ENCODE data around the gene FOXP2. TPM values are rescaled to one million over a fixed set of nuclear protein-coding genes. Genes with fewer than 3 reads are reported as not detected.

The FOXP2 gene
- total RNA-seq (1 to 10 TPM; 2.5 to 5.9 TPM), polyA plus RNA-seq (ENCODE audit: insufficient read depth, low read depth, low replicate concordance) (3.8 TPM)
- long read RNA-seq, donor 1 = 0 reads
- long read RNA-seq, donor 2 = 0 reads

DNA sequence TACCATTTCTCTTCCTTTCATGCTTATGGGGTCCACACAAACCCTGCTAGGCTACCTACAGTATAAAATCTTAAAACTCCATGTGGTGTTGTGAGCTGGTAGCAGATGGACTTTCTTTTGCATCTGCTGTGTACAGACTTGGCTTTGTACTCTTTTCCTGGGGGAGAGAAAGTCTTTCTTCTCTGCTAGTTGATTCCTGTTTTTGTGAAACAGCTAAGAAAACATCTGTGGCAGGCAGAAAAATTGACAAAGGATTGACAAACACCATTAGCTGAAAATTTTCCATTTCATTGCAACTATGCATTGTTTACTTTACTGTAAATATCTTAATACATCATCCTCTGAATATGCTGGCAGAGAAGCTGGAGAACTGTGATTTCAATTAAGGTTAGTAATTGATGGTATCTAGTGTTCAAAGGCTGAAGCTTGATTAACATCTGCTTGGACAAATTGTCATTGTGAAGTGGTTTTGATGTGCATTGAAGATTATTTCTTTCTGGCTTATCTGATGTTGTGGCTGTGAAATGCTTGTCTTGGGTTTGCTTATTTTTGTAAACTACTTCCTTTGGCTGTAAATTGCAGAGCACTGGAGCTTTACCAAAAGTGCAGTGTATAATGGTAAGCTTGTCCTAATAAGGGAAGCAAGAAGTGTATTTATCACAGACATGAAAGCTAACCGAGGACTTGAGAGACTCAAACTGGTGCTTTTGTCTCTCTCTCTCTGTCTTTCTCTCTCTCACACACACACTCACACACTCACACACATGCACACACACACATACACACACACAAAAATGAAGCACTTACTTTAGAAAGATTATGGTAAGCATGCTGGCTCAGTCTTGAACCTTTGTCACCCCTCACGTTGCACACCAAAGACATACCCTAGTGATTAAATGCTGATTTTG lies at the start of gene FOXP2:
Gene FOXP2 (plus strand): TSS at position 660 of the 908 bp plus-strand sequence. CDS start 11,697 bp downstream, outside the sequence.
- 26 to 42% methylated on average over 2 of the region's 2 CpGs for WGBS, 2 donors
- Histone ChIP-seq H3K27me3 (no peaks in the 10 kb centered on the region), H3K4me3 (no peak within 1 kb of the TSS), H3K27ac (no peak within 1 kb of the TSS), H3K36me3 (ENCODE audit: low read depth, missing control alignments) (no peaks in the 10 kb centered on the region), H3K4me1 (no peaks in the 10 kb centered on the region), H3K9me3 (no peaks in the 10 kb centered on the region)
- no peak for DNase-seq
- TF ChIP-seq POLR2A (IDR thresholded peaks at IDR 0.05) (no peak), CTCF (IDR thresholded peaks at IDR 0.05) (no peak)
- intact Hi-C loops (cut with DNase I; ENCODE audit: low total_unique reads) = no loop called here

GRCh38 chr7:114365791-114366190 lies 48.8 kb upstream of the FOXP2 start:
- TF ChIP-seq POLR2A (IDR thresholded peaks at IDR 0.05) = no peak
- TF ChIP-seq CTCF (IDR thresholded peaks at IDR 0.05) = no peak
- no peak overlapping the region for H3K27ac ChIP-seq
- intact Hi-C loops (cut with DNase I; ENCODE audit: low total_unique reads) = no loop called here
- 64 to 67% methylated on average over 2 of the region's 2 CpGs for WGBS, 2 donors
- H3K4me3 ChIP-seq = no peak overlapping the region
- no peak for DNase-seq
- no peaks in the 10 kb centered on the region for H3K4me1 ChIP-seq
- no peaks in the 10 kb centered on the region for H3K36me3 ChIP-seq (ENCODE audit: low read depth, missing control alignments)
- H3K27me3 ChIP-seq = no peaks in the 10 kb centered on the region
- no peaks in the 10 kb centered on the region for H3K9me3 ChIP-seq

DNA sequence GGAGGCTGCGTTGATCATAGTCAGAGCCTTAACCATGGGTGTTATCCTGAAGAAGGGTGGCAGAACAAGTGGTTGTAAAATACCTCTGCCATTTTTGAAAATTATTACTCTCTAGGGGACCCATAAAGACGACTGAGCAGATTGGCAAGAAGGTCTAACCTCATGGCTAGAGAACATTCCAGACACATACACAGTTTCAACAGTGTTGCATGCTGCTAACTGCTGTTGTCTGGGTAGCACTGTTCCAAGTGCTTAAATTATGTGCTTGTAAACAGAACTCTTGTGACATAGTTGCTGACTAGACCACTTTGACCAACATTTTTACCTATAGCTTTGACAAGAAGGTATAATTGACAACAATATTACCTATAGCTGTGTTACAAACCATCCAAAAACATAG lies 46.1 kb upstream of the FOXP2 start:
- intact Hi-C loops (cut with DNase I; ENCODE audit: low total_unique reads) = no loop called here

DNA sequence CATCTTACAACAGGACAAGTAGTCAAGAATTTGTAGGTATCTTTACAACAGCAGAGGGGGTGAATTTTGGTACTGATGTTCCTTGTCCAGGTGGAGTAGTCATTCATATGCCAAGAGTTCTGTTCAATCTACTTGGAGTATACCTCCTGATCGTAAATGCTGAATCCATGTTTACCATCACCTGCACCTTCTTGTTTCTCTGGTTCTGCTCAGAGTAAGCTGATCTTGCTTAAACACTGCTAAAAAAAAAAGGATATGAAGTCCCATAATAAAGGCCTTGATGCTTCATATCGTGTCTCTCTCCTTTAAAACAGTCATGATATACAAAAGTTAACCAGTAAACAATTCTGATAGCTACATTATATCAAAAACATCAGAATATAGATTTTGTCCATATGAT lies 45.3 kb upstream of the FOXP2 start:
- intact Hi-C loops (cut with DNase I; ENCODE audit: low total_unique reads) = no loop called here

More for the DNA sequence above, 46.1 kb upstream of the FOXP2 start:
- no peaks in the 10 kb centered on the region for H3K9me3 ChIP-seq
- DNase-seq = no peak
- no peak for TF ChIP-seq POLR2A (IDR thresholded peaks at IDR 0.05)
- TF ChIP-seq CTCF (IDR thresholded peaks at IDR 0.05) = no peak
- H3K27ac ChIP-seq = no peak overlapping the region
- no peaks in the 10 kb centered on the region for H3K4me1 ChIP-seq
- H3K4me3 ChIP-seq = no peak overlapping the region
- no peaks in the 10 kb centered on the region for H3K36me3 ChIP-seq (ENCODE audit: low read depth, missing control alignments)
- no peaks in the 10 kb centered on the region for H3K27me3 ChIP-seq
- WGBS, 2 donors = 68 to 75% methylated on average over 2 of the region's 2 CpGs

More for the DNA sequence above, 45.3 kb upstream of the FOXP2 start:
- H3K36me3 ChIP-seq (ENCODE audit: low read depth, missing control alignments) = no peaks in the 10 kb centered on the region
- no peak overlapping the region for H3K27ac ChIP-seq
- WGBS, 2 donors = 89 to 97% methylated on average over 2 of the region's 2 CpGs
- no peaks in the 10 kb centered on the region for H3K27me3 ChIP-seq
- TF ChIP-seq CTCF (IDR thresholded peaks at IDR 0.05) (no peak), POLR2A (IDR thresholded peaks at IDR 0.05) (no peak)
- H3K4me3 ChIP-seq = no peak overlapping the region
- H3K9me3 ChIP-seq = no peaks in the 10 kb centered on the region
- no peak for DNase-seq
- H3K4me1 ChIP-seq = no peaks in the 10 kb centered on the region
